Measurements from ENCODE around the gene SLC17A9. TPM values are rescaled to one million over a fixed set of nuclear protein-coding genes. Genes with fewer than 3 reads are reported as not detected.

The SLC17A9 gene
- total and polyA plus RNA-seq, 2 of the 8 experiments (the other 6 are each of a cell fraction or from before 2014, with no cell fraction given), result 23.5 to 35.2 TPM

DNA sequence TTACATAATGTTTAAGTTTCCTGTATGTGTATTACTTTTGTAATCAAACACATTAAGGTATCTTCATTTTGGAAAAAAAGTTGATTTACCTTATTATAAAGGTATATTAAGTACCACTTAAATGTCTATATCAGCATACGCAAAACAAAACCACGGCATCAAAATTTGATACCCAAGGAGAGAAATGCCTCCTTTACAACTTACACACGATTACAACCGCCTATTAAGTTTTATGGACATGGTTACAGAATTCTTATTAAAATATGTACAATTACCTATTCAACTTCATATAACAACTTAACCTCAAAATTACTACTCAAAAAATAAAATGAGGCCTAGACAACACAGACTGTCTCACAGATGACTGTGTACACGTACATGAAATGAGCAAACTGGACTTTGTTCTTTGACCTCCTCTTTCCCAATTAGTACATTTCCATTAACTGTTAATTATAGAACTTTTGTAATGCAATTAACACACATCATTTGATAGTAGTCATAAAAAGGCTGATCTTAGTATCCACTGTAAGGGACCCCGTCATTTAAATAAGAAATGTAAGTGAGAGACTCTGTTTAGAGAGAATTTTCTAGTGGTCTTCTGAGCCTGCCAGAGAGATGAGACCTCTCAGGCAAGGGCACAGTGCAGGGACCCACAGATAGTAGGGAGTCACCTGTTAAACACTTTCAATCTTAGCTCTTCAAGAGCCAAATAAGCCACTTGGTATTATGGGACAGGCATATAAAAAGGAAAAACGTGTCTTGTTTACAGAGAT is 28.7 kb upstream of the SLC17A9 start:
- POLR2A ChIA-PET (ENCODE audit: partially characterized antibody), result interaction anchor here (0.6 to 20.3 kb wide), 5 partner anchors 11 to 83 kb away, joined by 3 to 363 read pairs (median 81); partner anchors contain the start of gene GID8
- Histone ChIP-seq H3K18ac (ENCODE audit: extremely low read depth, low read length) (no peak overlapping the region), H4K5ac (ENCODE audit: insufficient read length, low read depth, low read length) (no peak overlapping the region), H3K79me2 (ENCODE audit: control insufficient read depth in 1 of 2, insufficient read depth in 2 of 2, low read length in 2 of 2) (peaks cover 65 to 91% of the 10 kb centered on the region in 2 experiments), H3K4me1 (replicated peaks in 1 of 4; ENCODE audit: control insufficient read depth in 3 of 4, insufficient read depth in 4 of 4, low read length in 3 of 4) (peaks cover 15 to 42% (median 33%) of the 10 kb centered on the region in 4 experiments), H3K79me1 (ENCODE audit: low read depth, low read length) (peaks cover 3% of the 10 kb centered on the region; the same call in 1 of the 2 replicates), H3K27me3 (replicated peaks in 1 of 4; ENCODE audit: control insufficient read depth in 3 of 4, extremely low read depth in 1 of 4, insufficient read depth in 3 of 4, low read length in 3 of 4) (no peaks in the 10 kb centered on the region), H3K23ac (ENCODE audit: insufficient read length) (no peak overlapping the region), H4K20me1 (replicated peaks in 1 of 2; ENCODE audit: control insufficient read depth in 1 of 2, insufficient read depth in 2 of 2, low read length in 2 of 2) (peaks cover 41 to 46% of the 10 kb centered on the region in 2 experiments), H2BK20ac (ENCODE audit: low read length) (no peak overlapping the region), H2BK15ac (ENCODE audit: low read length) (no peak overlapping the region), H3K27ac (ENCODE audit: low read depth, low read length) (no peak overlapping the region), H2AFZ (ENCODE audit: low read length) (no peak overlapping the region), H4K8ac (ENCODE audit: extremely low read depth, insufficient read depth, low read length) (no peak overlapping the region), H3K56ac (replicated peaks; ENCODE audit: insufficient read length, low read depth, low read length) (no peak overlapping the region), H2AK5ac (ENCODE audit: low read depth, low read length) (0 out of 2 replicates have a peak overlapping the region, but pooled peaks have one; percentile 33), H2BK12ac (ENCODE audit: low read depth, low read length) (peak overlapping the region; percentile 88; the same call in 1 of the 2 replicates), H3K9ac (replicated peaks in 1 of 4; ENCODE audit: extremely low read depth in 1 of 4, low read depth in 3 of 4, low read length in 3 of 4) (peak overlapping the region in 1 of 4 experiments; percentile 62; a peak in 1 of 7 replicates), H3K36me3 (ENCODE audit: control insufficient read depth in 2 of 4, insufficient read depth in 4 of 4, low read length in 3 of 4) (no peaks in the 10 kb centered on the region), H3K4me2 (ENCODE audit: insufficient read depth in 1 of 2, low read depth in 2 of 2, low read length in 2 of 2) (peak overlapping the region; percentile 83 to 96), H3K23me2 (ENCODE audit: low read depth, low read length) (peaks cover 28% of the 10 kb centered on the region), H3K14ac (ENCODE audit: insufficient read length) (no peak overlapping the region), H3K4me3 (ENCODE audit: extremely low read depth in 1 of 4, insufficient read depth in 2 of 4, low read depth in 3 of 4, low read length in 4 of 4) (peak overlapping the region in 3 of 4 experiments; percentile 76 to 99 (median 97); a peak in 3 of 8 replicates), H3K4ac (replicated peaks; ENCODE audit: insufficient read length, low read depth, low read length) (no peak overlapping the region), H2BK120ac (replicated peaks; ENCODE audit: low read depth, low read length) (no peak overlapping the region), H2BK5ac (ENCODE audit: low read depth, low read length) (no peak overlapping the region), H4K91ac (replicated peaks; ENCODE audit: insufficient read length, low read length) (no peak overlapping the region), H3K9me3 (ENCODE audit: insufficient read depth in 2 of 2, low read depth in 1 of 2, low read length in 1 of 2) (no peaks in the 10 kb centered on the region)
- DNase-seq (ENCODE audit: low read depth in 1 of 2, low spot score in 2 of 2) (no peak), FAIRE-seq (no peak)
- 72% methylated on average over 7 of the region's 7 CpGs; no CpG with 5 or more reads in 1 of the 2 experiments for WGBS, 2 experiments (ENCODE audit: extremely low coverage in 1 of 2, insufficient coverage in 1 of 2, insufficient read length in 1 of 2, insufficient replicate concordance in 2 of 2, low coverage in 1 of 2, low lambda C conversion rate in 2 of 2, missing lambda C conversion rate in 1 of 2)
- CTCF ChIA-PET (ENCODE audit: partially characterized antibody), result interaction anchor here (0.9 to 2.5 kb wide), 9 partner anchors 11 to 47 kb away, joined by 3 to 10 read pairs (median 4); no protein-coding TSS in a partner anchor
- TF ChIP-seq SP1 (IDR thresholded peaks at IDR 0.05; ENCODE audit: low read depth, low read length) (no peak), SP2 (IDR thresholded peaks at IDR 0.05; ENCODE audit: low read length) (no peak), EGR1 (IDR thresholded peaks at IDR 0.05; ENCODE audit: borderline replicate concordance, low read depth, low read length) (no peak)

Measured in H1 (cell line).